Placental epithelial cell (primary cell): ENCODE measurements around the gene PAX2. TPM values are rescaled to one million over a fixed set of nuclear protein-coding genes. Genes with fewer than 3 reads are reported as not detected.

ENCODE experiments used
- total RNA-seq: library from RNA; depleted of rRNA; stranded (reverse); fragments of >200 nt; gene quantifications from 2 replicates; pipeline ENCODE4 v1.2.3, GENCODE V29; 2012

PAX2 gene
- not detected in 2 replicates for total RNA-seq

GRCh38 chr10:100744987-100745881 lies at the start of gene PAX2:
PAX2 (plus strand) TSS chr10:100745582; CDS start chr10:100746261, 679 bp downstream.

Other genes starting within 250 kb of the PAX2 start
- gene SEC31B, start 225.7 kb upstream of the PAX2 start, total RNA-seq: 2.6 and 3.5 TPM in 2 replicates
- 80.9 and 139 TPM in 2 replicates for gene NDUFB8, start 215.7 kb upstream of the PAX2 start, total RNA-seq
- 15.7 and 17.6 TPM in 2 replicates for gene HIF1AN, start 209.6 kb upstream of the PAX2 start, total RNA-seq
- gene SLF2, start 167.4 kb downstream of the PAX2 start, total RNA-seq: 21.0 and 23.9 TPM in 2 replicates
- 0.79 and 1.7 TPM in 2 replicates for gene SEMA4G, start 223.9 kb downstream of the PAX2 start, total RNA-seq
- 51.4 and 75.6 TPM in 2 replicates for gene MRPL43, start 241.9 kb downstream of the PAX2 start, total RNA-seq
- 5.1 and 7.4 TPM in 2 replicates for gene TWNK, start 242.0 kb downstream of the PAX2 start, total RNA-seq